ENCODE results near the gene TMEM161A.

The TMEM161A gene

DNA sequence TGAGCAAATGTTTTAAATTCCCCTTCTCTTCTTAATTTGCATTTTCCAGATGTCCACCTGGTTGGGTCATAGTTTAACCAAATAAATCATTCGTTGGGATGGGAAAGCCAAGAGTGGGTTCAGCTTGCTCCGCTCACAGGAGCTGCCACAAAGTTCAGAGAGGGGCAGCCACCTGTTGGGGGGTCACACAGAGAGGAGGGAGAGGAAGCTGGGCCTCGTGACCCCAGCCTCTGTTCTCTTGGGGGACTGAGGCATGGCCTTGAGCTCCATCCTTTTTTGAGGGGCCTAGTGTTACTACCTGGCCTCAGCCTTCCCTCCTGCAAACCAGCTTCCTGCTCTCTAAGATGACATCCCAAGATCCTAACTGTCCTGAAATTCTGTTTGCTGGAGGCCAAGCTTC is 29.3 kb upstream of the TMEM161A start:
- H3K4me3 ChIP-seq (ENCODE audit: control insufficient read depth, low read depth, low read length), result no peak overlapping the region
- TF ChIP-seq, protein P1, sequence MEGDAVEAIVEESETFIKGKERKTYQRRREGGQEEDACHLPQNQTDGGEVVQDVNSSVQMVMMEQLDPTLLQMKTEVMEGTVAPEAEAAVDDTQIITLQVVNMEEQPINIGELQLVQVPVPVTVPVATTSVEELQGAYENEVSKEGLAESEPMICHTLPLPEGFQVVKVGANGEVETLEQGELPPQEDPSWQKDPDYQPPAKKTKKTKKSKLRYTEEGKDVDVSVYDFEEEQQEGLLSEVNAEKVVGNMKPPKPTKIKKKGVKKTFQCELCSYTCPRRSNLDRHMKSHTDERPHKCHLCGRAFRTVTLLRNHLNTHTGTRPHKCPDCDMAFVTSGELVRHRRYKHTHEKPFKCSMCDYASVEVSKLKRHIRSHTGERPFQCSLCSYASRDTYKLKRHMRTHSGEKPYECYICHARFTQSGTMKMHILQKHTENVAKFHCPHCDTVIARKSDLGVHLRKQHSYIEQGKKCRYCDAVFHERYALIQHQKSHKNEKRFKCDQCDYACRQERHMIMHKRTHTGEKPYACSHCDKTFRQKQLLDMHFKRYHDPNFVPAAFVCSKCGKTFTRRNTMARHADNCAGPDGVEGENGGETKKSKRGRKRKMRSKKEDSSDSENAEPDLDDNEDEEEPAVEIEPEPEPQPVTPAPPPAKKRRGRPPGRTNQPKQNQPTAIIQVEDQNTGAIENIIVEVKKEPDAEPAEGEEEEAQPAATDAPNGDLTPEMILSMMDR (conservative IDR thresholded peaks at IDR 0.05; ENCODE audit: control insufficient read depth, insufficient read depth, low read depth, low read length), result no peak
- no peak for DNase-seq (ENCODE audit: low read depth)

DNA sequence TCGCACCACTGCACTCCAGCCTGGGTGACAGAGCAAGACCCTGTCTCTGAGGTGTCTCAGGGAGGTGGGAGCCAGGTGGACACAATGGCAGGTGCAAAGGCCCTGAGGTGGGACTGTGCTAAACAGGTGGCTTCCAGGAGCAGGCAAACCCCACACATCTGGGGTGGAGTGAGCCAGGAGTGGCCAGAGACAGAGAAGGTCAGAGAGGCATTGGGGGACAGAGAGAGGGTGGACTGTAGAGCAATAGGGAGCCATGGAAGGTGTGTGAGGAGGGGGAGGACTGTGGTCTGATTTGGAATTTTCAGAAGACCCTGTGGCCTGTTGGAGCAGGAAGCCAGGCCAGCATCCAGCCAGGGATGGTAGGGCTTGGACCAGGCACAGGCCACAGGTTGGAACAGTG is 27.1 kb upstream of the TMEM161A start:
- TF ChIP-seq, protein P1 (conservative IDR thresholded peaks at IDR 0.05; ENCODE audit: control insufficient read depth, insufficient read depth, low read depth, low read length), result no peak
- no peak overlapping the region for H3K4me3 ChIP-seq (ENCODE audit: control insufficient read depth, low read depth, low read length)
- DNase-seq (ENCODE audit: low read depth), result no peak

DNA sequence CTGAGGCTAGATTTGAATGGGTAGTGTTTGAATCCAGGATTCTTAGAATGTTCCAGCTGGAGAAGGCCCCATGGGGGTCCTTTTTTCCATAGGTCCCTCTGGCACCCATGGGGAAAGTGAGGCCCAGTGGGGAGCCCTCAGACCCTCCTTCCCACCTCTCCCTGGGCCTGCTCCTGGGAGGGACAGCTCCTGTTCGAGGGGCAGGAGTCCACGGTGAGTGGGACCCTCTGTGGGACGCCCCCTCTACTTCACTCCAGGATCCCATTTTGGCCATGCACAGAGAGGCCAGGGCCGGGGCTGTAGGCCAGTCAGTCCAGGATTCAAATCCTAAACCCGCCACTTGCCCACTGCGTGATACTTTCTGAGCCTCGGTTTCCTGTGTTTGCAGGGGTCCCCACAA is 24.2 kb upstream of the TMEM161A start:
- TF ChIP-seq, protein P1 (conservative IDR thresholded peaks at IDR 0.05; ENCODE audit: control insufficient read depth, insufficient read depth, low read depth, low read length), result no peak
- H3K4me3 ChIP-seq (ENCODE audit: control insufficient read depth, low read depth, low read length), result no peak overlapping the region
- no peak for DNase-seq (ENCODE audit: low read depth)

DNA sequence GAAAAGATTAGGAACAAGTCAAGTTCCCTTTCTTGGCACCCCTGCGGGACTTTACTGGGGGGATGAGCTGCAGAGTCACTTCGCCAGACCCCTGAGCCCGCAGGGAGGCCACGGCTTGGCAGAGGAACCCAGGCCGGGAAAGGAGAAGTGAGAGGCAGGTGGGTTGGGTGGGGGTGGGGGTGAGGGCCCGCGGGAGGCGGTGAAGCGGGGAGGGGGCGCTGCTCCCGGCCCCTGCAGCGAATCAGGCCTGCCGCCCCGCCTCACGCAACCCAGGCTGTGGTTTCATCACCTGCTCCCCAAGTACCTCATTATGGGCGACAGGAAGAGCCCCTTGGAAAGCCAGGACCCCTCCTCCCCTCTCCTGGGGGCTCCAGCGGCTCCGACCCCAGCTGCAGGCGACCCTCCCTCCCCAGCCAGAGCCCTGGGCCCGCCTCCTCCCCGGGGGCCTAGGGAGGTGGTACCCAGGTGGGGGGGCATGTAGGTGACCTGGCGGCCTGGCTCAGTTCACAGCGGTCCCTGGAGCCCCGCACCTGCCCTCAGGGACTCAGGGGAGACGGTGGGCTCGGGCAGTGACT is 22.3 kb upstream of the TMEM161A start:
- no peak overlapping the region for H3K4me3 ChIP-seq (ENCODE audit: control insufficient read depth, low read depth, low read length)
- DNase-seq (ENCODE audit: low read depth), result no peak
- TF ChIP-seq, protein P1 (conservative IDR thresholded peaks at IDR 0.05; ENCODE audit: control insufficient read depth, insufficient read depth, low read depth, low read length), result no peak

DNA sequence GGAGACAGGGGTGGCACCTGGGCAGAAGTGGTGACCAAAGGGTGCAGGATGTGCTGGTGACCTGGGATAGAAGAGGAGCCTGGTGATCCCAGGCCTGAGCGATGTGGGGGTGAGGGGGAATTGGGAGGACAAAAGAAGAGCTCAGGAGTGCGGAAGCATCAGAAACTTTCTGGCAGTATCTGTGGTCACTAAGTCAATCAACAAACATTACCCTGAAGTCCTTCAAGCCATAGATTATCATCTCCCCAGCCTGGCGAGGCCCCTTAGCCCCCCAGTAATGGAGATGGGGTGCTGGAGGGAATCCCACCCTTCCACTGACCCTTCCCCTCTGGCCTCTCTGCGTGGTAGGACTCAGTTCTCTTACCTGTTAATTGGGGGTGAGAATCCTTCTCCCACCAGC is 21.3 kb upstream of the TMEM161A start:
- TF ChIP-seq, protein P1 (conservative IDR thresholded peaks at IDR 0.05; ENCODE audit: control insufficient read depth, insufficient read depth, low read depth, low read length), result no peak

DNA sequence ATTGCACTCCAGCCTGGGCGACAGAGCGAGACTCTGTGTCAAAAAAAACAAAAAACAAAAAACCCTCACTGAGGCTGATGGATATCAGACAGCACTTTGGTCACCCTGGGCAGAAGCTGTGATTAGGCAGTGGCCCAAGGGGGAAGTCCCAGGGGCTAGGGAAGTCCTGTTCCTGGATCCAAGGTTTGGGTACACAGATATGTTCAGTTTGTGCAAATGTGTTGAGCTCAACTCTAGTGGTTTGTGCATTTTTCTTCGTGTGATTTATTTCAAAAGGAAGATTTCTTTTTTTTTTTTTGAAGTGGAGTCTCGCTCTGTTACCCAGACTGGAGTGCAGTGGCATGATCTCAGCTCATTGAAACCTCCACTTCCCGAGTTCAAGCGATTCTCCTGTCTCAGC is 19.5 kb upstream of the TMEM161A start:
- TF ChIP-seq, protein P1 (conservative IDR thresholded peaks at IDR 0.05; ENCODE audit: control insufficient read depth, insufficient read depth, low read depth, low read length), result no peak
- H3K4me3 ChIP-seq (ENCODE audit: control insufficient read depth, low read depth, low read length), result no peak overlapping the region
- DNase-seq (ENCODE audit: low read depth), result no peak

More for the DNA sequence above, 21.3 kb upstream of the TMEM161A start:
- DNase-seq (ENCODE audit: low read depth), result no peak
- no peak overlapping the region for H3K4me3 ChIP-seq (ENCODE audit: control insufficient read depth, low read depth, low read length)

Measured in fibroblast of mammary gland (primary cell).